ENCODE results near the gene MIPOL1. TPM values are rescaled to one million over a fixed set of nuclear protein-coding genes. Genes with fewer than 3 reads are reported as not detected.

Gene MIPOL1
- total and polyA plus RNA-seq, 8 donors: 2.4 to 9.0 (median 6.4) TPM

GRCh38 chr14:37170237-37170636 is 27.5 kb upstream of the MIPOL1 start:
- ATAC-seq: no peak
- Histone ChIP-seq H3K36me3 (no peaks in the 10 kb centered on the region), H3K27ac (no peak overlapping the region), H3K9me3 (no peaks in the 10 kb centered on the region), H3K4me3 (no peak overlapping the region), H3K4me1 (peaks cover 10 to 24% (median 12%) of the 10 kb centered on the region in 3 donors), H3K27me3 (no peaks in the 10 kb centered on the region)
- no peak for FAIRE-seq
- WGBS, 2 donors: 93% methylated on average over 8 of the region's 8 CpGs
- intact Hi-C loops (cut with DNase I): no loop called here
- no peak for DNase-seq
- TF ChIP-seq CTCF (IDR thresholded peaks at IDR 0.05): no peak

- WGBS, 2 donors: 71 to 80% methylated on average over 4 to 9 of the region's 10 CpGs
Observed at GRCh38 chr14:37170993-37171392, 26.7 kb upstream of the MIPOL1 start.

GRCh38 chr14:37171678-37172023 is 26.1 kb upstream of the MIPOL1 start:
- TF ChIP-seq CTCF (IDR thresholded peaks at IDR 0.05): no peak
- Histone ChIP-seq H3K9me3 (no peaks in the 10 kb centered on the region), H3K27ac (peak overlapping the region; percentile 67 to 93 (median 73)), H3K4me1 (peaks cover 15 to 33% (median 20%) of the 10 kb centered on the region in 3 donors), H3K4me3 (peak overlapping the region in 3 of 4 donors; percentile 34 to 64 (median 56)), H3K36me3 (no peaks in the 10 kb centered on the region), H3K27me3 (no peaks in the 10 kb centered on the region)
- ATAC-seq (peak; percentile 6 to 30 (median 18)), FAIRE-seq (no peak), DNase-seq (no peak)
- WGBS, 2 donors: 2 to 3% methylated on average over 6 of the region's 6 CpGs
- intact Hi-C loops (cut with DNase I): no loop called here

More at GRCh38 chr14:37170993-37171392, 26.7 kb upstream of the MIPOL1 start:
- DNase-seq (no peak), FAIRE-seq (no peak), ATAC-seq (no peak)
- Histone ChIP-seq H3K27me3 (no peaks in the 10 kb centered on the region), H3K4me1 (peaks cover 14 to 31% (median 15%) of the 10 kb centered on the region in 3 donors), H3K27ac (no peak overlapping the region), H3K4me3 (no peak overlapping the region), H3K9me3 (no peaks in the 10 kb centered on the region), H3K36me3 (no peaks in the 10 kb centered on the region)
- intact Hi-C loops (cut with DNase I): no loop called here
- TF ChIP-seq CTCF (IDR thresholded peaks at IDR 0.05): no peak

- FAIRE-seq (no peak), DNase-seq (peak; percentile 74 to 91 (median 78)), ATAC-seq (peak; percentile 93 to 96 (median 94))
- peaks cover 15 to 33% (median 20%) of the 10 kb centered on the region in 3 donors for H3K4me1 ChIP-seq
- H3K4me3 ChIP-seq: peak within 1 kb of the TSS; percentile 21 to 64 (median 45)
- H3K27me3 ChIP-seq: no peaks in the 10 kb centered on the region
- intact Hi-C loops (cut with DNase I): no loop called here
- no peaks in the 10 kb centered on the region for H3K36me3 ChIP-seq
- WGBS, 2 donors: 1% methylated on average over 66 of the region's 66 CpGs
- TF ChIP-seq CTCF (IDR thresholded peaks at IDR 0.05): no peak
- peak within 1 kb of the TSS; percentile 67 to 93 (median 73) for H3K27ac ChIP-seq
- no peaks in the 10 kb centered on the region for H3K9me3 ChIP-seq
Observed at GRCh38 chr14:37172024-37172869, 25.5 kb upstream of the MIPOL1 start, which contains the start of gene SLC25A21. Gene SLC25A21 (minus strand): TSS chr14:37172606.
